NCI-H1436 (cell line): Measurements from ENCODE around the gene PTGER3.
"Not testable (repeated sequence)": the region's sequence is repeated elsewhere in the genome, so short reads cannot be mapped to it uniquely, and the experiment has no call there.

Source experiments
- DNase-seq: peaks from one replicate; lab custom pipeline; 2025; lab: John Stamatoyannopoulos, UW

PTGER3 gene

DNA sequence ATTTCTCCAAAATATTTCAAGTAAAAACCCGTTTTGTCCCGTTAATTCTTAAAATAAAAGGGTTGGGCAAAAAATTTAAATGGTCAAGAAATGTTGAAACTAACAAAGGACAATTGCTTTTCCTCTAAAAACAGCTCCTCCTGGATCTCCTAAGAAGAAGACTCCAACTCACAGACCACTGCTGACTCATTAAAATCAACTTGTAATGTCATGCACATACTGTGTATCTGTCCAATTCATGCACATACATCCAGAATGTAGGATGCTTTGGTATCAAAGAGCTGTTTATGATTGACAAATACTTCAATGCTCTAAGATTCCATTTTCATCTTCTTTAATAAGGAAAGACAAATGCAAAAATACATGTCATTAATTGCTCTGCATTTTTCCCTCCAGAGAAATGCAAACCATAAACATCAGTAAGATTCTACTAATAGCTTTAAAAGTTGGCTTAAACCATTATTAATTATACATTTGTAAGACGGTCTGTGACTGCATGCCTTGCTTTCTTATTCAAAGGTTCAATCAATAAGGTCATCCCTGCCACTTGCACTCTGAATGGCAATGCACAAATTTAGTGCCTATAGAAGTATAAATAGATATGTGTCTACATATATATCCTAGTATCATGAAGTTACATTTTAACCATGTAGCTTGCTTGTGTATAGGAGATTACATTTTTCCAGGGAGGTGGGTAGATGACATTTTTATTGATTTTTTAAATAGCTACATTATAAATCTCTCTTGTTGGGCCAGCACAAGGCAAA, 44.7 kb downstream of the PTGER3 start:
- no peak for DNase-seq

DNA sequence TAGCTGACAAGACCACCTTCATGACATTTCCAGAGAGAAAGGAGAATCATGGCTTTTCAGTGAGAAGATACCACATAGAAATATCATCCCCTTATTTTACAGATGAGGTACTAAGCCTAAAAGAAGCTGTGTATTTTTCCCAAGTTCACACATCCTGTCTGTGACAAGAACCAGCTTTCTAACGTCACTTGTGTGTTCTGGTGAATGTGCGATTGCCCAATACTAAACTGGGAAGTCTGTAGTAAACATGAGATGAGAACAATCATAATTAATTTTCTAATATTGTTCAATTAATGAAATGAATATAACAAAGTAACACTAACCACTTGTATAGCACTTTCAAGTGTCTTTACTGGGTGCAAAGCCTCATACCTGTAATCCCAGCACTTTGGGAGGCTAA, 46.0 kb downstream of the PTGER3 start:
- no peak for DNase-seq

DNA sequence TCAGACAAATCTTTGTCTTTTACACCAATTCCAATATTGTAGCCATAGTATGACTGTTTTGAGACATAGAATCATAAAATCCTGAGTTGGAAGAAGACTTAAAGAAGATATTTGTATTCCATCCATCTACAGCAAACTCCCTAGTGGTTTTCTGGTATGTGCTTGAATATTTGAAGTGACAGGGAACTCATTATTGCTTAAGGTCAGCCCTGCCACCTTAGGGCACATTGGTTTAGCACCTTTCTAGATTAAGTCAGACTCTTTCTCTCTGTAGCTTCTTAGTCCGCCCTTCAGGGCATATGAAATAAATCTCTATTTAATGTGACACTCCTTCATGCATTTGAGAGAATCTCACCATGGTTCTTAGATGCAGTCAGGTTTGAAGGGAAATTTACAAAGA, 49.8 kb downstream of the PTGER3 start:
- no peak for DNase-seq

DNA sequence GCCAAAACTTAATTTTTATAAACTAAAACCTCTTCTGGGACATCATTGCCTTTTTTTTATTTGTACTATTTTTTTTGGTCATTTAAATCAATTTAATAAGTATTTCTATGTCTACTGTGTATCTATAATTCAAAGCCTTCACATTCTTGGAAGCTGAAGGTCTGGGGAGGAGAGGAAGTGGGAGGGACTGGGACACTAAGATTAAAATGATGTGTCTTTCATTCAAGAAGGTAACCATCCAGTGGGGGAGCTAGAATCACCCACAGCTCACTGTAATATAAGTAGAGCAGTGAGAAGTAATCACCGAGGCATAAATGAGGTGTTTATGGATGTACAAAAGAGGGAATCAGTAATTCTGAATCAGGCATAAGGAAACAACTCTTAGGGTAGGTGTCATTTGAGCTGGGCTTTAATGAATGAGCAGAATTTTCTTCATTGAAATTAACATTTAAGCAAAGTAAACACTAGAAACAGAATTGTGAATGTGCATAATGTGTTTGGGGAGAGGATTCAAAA, 52.8 kb downstream of the PTGER3 start:
- DNase-seq: peak; percentile 16

DNA sequence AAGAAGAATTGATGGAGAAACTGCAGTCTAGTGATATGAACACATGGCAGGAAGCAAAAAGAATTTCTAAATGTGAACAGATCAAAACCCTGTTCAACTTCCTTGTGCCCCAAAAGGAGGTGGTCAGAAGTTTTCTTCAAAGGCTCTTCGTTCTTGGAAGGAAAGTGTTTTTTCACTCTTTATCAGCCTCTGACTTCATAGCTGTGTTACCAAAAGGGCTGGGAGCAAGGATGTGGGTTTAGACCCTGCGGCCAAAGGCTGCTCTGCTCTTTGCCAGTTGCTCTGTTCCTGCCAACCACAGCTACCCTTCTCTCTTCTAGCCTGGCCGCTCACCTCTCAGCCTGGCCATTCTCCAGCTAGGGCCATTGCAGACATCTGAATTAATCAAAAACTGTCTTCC, 53.8 kb downstream of the PTGER3 start:
- DNase-seq: no peak

DNA sequence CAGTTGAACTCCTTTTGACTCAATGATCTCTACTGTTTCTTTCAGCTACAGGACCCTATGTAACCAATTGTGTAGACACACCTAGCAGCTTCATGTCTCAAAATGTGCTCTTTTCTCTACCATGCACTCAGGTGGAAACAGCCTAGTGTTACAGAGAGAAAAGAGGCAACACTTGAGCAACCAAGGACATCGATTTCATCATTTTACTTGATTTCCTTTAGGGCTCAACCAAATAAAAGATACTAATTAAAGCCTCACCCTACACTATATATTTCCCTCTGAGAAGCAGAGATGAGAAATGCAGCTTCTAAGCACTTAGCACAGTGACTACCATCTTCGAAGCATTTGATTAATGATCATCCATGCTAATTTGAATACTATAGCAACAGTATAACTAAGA, 55.1 kb downstream of the PTGER3 start:
- no peak for DNase-seq

DNA sequence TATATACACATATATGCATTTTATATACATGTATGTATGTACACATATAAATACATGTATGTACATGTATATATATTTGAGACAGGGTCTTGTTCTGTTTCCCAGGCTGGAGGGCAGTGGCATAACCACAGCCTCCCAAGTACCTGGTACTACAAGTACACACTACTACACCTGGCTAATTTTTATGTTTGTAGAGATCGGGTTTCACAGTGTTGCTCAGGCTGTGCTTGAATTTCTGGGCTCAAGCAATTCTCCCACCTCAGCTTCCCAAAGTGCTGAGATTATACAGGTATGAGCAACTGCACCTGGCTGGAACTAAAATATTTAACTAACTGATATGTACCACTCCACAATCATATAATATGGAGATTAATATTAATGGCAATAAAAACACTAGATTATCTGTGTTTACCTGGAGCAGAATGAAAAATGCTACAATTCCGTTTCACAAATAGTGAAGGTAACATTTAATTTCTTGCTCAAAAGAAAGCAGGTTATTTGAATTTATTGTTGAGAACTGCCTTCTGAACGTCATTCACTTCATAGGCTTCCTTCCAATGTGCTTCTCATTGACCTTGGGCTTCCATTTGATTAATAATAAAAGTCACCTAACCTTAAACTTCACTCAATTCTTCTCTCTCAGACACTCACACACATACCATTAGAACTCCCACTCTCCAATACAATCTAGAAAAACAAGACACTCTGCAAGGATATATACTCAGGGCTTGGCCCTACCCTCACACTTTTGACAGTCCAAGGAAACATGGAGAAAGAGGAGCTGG, 57.0 kb downstream of the PTGER3 start:
- DNase-seq: peak; percentile 47

DNA sequence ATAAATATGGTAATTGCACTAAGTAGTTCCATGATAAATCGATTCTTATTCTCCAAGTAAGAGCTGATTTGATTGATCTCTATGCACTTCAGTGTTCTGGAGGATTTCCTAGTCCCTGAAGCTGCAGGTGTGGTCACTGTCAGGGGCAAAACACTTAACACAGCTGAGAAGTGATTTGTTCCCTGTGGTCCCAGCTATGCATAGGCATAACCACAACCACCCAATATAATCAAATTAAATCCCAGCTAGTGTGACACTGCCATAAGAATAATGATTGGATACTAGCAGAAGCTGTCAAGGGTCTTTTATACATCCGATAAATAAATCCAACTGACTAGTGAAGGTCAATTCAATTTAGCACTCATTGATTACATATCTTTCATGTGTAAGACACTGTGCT, 60.1 kb downstream of the PTGER3 start:
- DNase-seq: no peak

DNA sequence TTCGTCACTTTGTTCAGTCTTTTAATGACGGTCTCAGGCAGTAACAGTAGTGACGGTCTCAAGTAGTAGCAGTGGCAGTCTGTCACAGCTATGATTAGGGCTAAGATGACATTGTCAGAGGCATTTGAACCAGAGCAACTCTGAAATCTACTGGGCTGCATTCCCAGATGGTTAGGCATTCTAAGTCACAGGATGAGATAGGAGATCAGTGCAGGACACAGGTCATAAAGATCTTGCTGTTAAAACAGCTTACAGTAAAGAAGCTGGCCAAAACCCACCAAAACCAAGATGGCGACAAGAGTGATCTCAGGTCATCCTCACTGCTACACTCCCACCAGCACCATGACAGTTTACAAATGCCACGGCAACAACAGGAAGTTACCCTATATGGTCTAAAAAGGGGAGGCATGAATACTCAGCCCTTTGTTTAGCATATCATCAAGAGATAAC, 61.8 kb downstream of the PTGER3 start:
- DNase-seq: not testable (repeated sequence)

DNA sequence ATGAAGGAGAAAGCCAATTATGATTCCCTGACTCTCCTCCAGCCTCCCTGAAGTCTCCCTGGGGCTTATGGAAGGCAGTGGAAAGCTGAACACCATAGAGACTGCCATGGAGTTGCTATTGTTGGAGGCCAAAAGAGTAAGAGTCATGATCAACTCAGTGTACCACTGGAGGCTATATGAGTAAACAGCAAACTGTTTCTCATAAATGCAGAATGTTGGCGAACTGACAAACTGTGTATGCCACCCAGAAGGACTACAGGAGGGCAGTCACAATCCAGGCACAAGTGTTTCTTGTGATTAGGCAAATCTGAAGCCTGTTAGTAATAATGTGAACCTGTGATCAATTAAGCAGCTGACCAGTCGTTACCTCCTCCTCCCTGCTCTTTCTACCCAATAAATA, 62.3 kb downstream of the PTGER3 start:
- DNase-seq: not testable (repeated sequence)

DNA sequence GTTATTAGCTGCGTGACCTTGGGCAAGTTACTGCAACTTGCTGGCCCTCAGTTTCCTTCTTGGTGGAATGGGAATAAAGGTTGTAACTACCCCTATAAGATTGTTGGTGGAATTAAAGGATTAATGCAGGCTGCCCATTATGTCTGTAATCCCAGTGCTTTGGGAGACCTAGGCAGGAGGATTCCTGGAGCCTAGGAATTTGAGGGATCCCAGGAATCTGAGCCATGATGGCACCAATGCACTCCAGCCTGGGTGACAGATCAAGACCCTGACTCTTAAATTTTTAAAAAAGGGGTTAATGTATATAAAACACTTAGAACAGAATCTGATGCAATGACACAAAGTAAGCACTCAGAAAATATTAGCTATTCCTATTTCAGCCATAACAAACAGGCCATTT, 67.3 kb downstream of the PTGER3 start:
- DNase-seq: no peak

DNA sequence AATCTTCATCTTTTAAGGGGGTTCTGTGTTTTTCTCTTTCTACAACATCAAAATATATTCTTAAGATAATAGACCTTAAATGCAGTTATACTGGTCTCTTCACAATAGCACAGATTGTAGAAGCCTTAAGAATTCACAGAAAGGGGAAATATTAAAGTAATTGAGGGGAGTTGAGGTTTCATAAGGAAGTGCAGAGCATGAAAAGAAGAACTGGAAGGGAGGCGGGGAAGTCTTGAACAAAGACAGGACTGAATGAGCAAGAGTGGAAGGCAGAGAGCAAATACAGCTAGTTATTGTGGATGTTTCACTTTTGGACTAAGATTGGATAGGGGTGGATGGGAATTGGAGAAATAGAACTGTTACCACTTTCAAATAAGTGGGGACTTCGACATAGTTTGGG, 67.7 kb downstream of the PTGER3 start:
- DNase-seq: no peak

DNA sequence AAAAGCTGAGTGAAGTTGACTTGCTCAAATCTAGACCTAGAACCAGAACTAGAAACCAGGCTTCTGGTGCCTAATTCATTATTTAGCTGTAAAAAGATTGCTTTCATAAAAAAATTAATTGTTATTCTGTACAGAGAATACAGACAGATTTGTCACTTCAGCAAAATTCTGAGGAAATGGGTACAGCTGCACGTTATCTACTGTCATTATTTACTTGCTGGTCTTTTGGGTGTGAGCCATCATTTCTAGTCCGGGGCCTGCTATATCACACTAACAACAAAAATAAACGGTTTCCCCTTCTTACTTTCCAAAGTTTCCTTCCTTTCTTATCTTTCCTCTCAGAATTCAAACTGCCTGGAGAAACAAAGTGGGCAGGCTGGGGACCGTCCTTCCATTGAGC, 68.3 kb downstream of the PTGER3 start:
- no peak for DNase-seq

DNA sequence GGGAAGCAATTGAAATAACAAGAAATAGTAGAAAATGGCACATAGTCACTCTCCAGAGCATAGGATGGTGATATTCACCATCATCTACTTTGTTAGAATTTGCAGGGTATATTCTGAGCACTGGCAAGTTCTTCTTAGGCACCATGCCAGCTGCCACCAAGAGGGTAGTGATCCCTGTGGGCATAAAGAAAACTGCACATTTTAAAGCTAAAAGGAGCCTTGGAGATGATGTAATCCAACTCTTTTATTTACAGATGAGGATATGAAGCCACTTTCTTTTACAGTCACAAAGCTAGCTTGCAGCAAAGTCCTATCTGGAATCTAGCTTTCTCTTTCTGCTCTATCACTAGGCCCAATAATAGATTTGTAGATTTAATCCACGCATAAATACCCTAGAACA, 69.0 kb downstream of the PTGER3 start:
- no peak for DNase-seq

DNA sequence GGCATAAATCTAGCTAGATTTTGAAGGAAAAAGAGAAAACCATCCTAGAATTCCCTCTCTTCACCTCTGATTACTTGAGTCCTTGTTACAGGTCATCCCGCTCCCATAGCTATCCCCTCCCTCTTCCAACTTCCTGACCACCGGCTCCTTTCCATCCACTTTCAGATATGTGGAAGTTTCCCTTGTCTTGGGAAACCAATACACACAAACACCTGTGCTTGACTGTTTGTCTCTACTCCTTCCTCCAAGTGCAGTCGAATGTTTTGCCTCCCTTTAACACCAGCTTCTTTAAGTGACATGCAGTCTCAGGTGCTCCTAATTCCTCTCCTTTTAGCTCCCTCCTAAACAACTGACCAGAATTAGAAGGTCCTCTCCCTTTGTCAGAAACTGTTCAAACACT, 70.0 kb downstream of the PTGER3 start:
- no peak for DNase-seq

DNA sequence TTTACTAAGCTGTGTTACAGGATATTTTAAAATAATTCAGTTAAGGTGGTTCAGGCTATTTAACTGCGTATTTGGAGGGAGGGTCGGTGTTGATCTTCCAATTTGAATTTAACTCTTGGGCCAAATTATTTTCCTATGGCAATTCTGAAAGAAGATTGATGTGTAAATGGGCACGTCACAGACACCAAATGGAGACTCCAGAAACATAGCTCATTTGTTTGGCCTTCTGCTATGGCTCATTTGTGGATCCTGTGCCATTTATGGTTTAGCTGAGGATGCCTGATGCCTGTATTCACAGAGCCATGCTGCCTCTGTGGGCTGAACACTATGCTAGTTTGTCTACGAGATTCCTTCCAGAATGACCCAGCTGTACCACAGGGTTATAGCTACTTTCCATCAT, 70.6 kb downstream of the PTGER3 start:
- DNase-seq: no peak

DNA sequence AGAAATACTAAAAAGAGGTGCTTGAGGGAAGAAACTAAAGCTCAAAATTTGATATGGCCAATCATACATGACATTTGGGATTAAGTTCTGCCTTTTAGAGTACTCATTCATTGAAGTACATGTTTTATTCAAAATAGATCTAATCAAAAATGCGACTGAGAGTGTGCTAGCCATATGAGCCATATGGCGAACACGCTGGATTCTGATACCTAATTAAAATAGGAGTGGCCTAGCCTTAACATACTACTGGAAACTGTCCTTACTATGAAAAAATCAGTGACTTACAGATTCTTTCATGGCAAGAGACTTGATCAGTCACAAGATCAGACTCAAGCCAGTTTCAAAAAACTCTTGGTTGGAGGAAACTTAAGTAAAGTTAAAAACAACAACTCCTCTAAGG, 73.9 kb downstream of the PTGER3 start:
- DNase-seq: no peak

DNA sequence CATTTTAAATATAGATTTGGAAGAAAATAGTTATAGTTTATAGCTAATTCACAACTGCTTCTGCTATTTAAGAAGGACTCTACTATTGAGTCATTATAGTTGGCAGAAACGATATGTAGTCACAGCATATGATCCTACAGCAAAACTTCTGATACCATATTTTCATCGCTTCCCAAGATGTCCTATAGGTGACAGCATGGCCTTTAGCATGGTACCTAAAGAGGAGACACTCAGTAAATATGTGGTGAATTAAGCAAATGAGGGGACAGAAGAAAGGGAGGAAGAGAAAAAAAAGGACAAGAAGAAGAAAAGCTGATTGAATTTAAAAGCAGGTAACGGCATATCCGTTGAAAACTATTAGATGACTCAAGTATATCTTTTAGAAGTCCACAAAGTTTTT, 77.2 kb downstream of the PTGER3 start:
- DNase-seq: no peak

DNA sequence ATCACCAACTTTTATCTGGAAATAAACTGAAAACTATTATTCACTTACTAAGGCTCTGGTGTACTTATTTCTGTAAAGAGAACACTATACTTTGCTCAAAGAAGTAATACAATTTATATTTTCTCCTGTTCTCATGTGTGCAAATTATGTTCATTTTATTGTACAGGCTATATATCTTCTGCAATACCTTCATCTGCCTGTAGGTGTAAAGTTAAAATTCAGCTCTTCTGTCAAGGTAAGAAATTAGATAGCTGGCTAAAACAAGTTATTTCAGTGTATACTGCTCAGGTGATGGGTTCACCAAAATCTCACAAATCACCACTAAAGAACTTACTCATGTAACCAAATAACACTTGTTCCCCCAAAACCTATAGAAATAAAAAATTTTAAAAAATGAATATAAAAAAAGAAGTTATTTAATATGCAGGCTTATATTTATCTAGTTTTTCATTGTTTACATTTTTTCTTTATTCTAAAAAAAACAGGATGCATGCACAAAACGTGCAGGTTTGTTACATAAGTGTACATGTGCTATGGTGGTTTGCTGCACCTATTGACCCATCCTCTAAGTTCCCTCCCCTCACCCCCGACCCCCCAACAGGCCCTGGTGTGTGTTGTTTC, 81.5 kb downstream of the PTGER3 start:
- no peak for DNase-seq

DNA sequence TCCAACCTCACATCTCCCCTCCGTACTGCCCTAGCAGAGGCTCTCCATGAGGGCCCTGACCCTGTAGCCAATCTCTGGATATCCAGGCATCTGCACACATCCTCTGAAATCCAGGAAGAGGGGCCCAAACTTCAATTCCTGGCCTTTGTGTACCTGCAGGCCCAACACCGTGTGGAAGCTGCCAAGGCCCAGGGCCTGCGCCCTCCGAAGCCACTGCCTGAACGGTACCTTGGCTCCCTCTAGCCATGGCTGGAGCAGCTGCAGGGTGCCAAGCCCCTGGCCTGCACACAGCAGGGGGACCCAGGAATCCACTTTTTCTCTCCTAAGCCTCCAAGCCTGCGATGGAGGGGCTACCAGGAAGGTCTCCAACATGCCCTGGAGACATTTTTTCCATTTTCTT, 84.2 kb downstream of the PTGER3 start:
- no peak for DNase-seq

DNA sequence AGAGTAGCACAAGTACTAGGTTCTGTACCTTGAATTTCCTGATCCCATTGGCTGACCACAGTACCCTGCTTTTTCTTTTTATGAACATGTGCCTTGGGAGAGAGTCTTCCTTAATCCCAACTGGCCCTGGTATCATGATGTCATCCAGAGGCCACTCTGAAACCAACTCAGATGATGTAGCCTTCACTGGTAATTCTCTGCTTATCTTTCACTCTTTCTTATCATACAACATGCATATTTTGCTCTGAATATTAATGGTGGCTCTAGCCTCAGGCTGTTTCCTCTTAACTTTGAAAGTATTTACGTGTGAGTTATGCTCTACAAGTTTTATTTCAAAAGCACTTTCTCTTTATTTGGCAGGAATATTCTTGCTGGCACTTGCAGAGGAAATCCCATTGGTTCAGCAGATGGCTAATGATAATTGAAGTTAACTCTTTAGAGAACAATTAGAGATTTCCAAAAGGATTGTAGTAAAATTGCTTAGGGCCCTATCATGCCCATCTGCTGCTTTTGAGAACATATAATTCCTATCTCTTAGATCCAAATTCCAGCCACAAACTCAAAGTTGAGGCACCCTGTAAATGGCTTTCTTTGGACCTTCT, 86.1 kb downstream of the PTGER3 start:
- DNase-seq: no peak

DNA sequence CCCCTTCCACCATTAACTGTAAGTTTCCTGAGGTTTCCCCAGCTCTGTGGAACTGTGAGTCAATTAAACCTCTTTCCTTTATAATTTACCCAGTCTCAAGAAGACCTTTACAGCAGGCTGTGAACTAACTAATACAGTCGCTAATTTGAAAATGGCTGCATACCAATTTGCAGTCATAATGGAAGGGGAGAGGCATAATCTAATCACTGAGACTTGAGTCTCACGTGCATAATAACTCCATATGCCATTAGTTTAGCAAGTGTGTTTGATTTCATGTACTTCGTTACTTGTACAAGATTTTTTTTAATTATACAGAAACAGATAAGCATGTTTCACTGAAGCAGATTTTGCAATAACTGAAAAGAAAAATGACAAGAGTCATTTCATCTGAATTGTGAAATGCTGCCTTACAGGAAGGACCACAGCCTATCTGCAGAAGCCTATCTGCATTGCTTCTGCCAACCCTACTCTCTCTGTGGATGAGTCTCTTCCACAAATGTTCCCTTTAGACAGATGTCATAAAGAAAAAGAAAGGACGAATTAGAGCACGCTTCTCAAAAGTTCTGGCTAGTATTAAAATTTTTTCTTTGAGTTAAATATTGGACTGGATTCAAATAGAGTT, 99.1 kb downstream of the PTGER3 start:
- no peak for DNase-seq
